GM21423 (cell line): ENCODE data around the gene TTC12.

Source experiments
- ATAC-seq: cut with Tn5 transposase; IDR thresholded peaks from one replicate; pipeline ENCODE4 v1.9.1; 2021; ENCODE audit warnings: mild to moderate bottlenecking, moderate library complexity; ENCODE audit not compliant: unreplicated experiment

TTC12 gene

DNA sequence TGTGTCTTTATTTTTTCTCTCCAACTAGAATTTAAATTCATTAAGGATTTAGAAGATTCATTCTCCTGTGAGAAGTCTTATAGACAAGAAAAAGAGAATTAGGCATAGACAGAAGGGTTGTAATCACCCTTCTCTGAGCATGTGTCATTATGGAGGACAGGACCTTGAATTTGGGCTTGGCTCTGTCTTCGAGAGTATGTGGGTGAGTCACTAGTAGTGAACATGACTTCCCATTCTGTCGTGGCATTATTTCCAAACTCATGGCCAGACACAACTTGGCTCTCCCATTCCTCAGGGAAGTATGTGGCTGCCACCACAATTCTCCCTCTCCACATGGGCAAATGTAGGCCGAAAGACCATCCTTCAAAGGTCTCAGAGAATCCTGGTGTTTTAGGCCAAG is 58.9 kb downstream of the TTC12 start:
- ATAC-seq: no peak

DNA sequence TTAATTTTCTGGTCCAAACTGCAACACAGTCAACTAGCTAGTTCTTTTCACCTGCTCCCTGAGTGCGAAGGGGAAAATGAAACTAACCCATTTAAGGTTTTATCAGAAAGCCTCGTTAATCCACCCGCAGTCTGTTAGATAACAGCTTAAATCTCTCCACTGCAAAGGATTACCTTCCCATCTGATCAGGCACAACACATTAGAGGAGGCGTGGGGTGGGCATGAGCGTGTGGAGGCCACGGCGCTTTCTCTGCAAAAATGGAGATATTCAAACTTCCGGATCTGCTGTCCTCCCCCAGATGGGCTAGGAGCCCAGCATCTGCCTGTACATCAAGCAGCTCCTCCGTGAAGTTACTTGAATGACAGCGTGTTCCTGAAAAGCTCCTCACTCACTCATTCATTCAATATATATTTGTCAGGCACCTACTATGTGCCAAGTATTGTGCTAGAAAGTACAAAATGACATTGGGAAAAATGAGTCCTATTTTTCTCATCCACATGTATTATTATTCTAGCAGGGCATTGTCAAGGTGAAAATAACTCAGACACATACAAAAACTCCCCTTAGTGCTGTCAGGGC is 59.7 kb downstream of the TTC12 start:
- no peak for ATAC-seq

DNA sequence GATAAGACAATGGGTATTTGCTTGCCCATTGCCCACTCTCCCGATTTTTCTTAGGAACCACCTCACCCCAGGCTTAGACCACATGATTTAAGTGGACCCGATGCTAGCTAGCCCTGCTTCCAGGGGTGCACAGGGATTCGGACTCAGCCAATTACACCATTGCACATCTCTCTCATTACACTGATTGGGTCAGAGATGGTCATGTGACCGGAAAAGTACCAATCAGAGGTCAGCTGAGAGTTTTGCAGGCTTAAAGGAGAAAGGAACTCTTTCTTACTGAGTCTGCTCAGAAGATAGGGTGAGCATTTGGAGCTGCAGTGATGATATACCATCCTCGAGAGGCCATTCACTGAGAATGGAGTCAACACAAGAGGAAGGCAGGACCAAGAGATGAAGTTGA is 61.0 kb downstream of the TTC12 start:
- ATAC-seq: no peak

DNA sequence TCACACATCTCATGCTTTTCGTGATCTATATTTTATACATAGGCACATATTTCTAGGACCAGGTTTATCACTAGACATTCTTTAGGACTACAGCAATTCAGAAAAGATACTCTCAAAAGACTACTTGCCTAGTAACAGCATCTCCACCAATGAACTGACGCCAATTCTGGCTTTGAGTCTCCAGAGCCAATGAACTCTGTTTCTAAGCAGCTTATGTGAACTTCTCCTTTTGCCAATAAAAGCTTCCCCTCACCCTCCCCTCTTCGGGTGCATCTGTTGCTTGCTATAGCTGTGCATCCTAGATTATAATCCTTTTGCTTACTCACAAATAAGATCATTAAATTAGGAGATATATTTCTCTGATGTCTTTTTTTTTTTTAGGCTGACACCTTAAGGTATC is 61.8 kb downstream of the TTC12 start:
- no peak for ATAC-seq

DNA sequence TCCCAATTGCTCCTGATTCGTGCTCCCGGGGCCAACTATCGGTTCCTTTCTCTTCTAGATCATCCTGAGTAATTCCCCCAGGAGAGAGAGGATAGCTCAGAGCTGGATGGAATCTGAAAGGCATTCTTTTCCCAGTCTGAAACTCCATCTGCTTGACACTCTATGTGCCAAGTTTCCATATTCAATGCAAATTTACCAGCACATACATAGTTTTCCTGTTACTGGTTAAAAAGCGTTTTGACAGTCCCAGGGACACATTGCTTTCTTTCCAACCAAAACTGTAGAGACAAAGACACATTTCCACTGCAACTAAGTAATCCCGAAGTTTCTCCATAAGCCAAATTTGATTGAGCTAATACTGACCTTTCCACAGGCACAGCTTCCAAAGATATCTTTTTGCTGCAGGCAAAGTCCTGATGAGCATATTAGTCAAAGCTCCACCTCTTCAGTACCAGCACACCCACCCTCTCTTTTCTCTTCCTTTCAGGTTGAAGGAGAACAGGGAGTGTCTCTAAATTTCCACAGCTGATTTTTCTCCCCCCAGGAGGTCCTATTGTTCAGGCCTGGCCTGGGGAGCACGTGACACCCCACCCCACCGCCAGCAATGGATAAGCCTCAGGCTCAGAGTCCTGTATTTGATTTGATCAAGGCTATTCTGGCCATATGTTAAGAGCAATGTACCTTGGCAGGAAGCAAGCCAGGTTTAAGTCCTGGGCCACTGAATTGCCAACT is 63.5 kb downstream of the TTC12 start:
- no peak for ATAC-seq

DNA sequence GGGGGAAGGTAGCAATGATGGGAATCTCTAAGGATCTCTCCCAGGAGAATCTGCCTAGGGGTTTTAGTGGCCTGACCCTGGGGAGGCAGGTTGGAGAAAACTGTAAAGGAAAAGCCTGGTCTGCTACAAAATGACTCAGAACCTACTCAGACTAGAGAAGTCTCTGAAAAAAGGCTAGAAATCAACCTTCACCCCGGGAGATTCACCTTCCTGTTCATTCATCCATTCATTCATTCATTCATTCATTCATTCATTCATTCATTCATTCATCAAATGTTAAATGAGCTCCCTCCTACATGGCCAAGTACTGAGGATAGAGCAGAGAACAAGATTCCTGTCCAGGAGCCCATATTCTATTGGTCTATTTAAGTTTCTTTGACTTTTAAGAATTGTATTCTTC is 64.3 kb downstream of the TTC12 start:
- ATAC-seq: no peak

DNA sequence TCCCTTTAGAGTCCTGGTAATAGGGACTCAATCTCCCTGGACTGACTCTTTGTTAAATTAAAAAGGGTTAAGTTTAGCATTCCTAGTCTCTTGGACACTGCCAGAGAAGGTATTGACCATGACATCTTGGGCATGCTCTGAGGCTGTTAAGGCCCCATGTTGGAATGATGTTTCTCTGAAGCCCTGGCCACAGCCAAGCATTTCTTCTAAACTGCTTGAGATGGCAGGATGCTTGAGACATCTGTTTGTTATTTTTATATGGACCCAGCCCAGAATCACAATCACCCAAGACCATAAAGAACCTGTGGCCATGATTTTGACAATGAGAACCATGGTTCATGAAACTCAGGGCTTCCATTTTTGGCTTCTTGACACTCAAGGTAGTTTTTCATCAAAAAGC is 67.7 kb downstream of the TTC12 start:
- ATAC-seq: no peak

DNA sequence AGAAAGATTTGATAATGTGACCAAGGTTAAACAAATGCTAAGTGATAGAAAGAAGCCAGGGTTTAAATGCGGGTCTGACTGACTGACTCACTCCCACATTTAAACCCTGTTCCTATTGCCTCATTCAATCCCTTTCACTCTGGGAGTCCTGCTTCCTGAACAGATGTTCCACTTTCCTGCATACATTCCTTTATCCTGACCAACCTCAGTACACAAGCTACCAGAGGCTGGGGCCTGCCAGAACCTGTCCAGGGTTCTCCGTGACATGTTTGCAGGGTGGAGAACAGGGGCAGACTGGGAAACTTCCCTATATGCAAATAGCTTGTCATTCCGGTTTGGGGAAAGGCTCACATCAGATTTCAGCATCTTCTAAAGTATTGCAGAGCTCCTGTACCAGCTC is 70.2 kb downstream of the TTC12 start:
- no peak for ATAC-seq

DNA sequence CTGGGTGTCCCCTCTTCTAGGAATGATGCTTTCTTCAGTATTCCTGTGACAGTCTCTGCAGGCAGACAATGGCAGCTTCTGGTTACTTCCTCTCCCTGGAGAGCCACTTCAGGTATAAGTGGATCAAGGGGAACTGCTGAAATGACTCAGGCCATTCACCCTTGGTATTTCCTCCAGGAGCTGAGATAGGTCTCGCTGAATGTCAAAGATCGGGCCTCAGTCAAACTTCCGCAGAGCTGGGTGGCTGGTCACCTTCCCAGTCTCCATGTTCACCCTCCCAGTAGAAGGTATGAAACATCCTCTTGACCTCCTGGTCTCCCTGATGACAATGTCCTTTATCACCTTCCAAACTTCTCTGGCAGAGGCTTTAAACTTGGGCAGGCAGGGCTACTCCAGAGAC is 71.4 kb downstream of the TTC12 start:
- no peak for ATAC-seq

DNA sequence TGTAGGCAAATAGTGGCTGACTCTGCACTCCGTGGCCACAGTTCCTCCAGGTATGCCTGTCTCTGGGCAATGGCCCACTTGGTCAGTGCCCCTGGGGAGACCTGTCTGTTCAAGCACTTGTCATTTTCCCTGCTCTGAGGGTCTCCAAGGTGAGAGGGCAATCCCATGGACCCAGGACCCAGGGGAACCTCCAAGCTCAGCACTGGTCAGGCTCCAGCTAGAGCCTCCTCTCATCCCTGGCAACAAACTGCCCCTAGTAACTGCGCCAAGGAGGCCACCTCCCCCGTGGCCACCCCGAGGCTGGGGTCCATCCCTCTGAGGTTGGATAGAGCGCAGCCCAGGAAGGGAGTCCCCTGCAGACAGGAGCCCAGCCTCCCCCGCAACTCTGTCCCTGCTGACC is 72.5 kb downstream of the TTC12 start:
- no peak for ATAC-seq

DNA sequence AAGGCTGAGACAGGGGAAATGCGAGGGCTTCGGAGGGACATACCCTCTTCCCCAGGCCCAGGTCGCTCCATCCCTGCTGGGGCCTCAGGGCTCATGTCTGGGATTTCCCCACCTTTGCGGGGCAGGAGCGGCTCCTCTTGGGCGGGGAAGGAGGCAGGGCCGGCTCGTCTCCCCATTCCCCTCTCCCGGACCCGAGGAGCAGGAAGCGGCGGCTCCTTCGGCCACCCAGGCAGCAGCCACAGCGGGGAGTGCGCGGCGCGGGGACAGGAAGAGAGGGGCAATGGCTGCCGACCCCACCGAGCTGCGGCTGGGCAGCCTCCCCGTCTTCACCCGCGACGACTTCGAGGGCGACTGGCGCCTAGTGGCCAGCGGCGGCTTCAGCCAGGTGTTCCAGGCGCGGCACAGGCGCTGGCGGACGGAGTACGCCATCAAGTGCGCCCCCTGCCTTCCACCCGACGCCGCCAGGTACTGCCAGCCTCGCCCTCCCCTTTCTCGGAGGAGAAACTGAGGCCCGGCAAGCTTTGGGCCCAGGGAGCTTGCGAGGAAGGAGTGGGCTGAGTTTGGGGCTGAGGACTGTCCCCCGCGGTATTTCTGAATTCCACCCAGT is 73.3 kb downstream of the TTC12 start, which contains the start of gene ANKK1:
Gene ANKK1 (plus strand): TSS at position 175 of the 607 bp plus-strand sequence. CDS start 106 bp downstream, at position 281.
- ATAC-seq: no peak

DNA sequence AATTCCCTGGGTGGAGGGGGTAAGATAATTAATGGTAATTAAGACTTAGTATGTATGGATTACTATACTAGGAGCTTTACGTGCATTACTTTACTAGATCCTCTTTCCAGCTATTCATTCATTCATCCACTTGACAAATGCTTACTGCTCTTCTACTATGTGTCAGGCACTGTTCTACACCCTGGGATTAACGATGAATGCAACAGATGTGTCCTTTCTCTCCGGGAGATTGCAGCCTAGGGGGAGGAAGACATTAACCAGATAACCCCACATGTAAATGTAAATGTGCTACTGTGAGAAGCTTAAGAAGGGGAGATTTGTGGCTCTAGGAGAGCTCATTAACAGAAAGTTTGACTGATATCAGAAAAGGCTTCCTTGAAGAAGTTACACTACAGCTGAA is 74.9 kb downstream of the TTC12 start:
- no peak for ATAC-seq

DNA sequence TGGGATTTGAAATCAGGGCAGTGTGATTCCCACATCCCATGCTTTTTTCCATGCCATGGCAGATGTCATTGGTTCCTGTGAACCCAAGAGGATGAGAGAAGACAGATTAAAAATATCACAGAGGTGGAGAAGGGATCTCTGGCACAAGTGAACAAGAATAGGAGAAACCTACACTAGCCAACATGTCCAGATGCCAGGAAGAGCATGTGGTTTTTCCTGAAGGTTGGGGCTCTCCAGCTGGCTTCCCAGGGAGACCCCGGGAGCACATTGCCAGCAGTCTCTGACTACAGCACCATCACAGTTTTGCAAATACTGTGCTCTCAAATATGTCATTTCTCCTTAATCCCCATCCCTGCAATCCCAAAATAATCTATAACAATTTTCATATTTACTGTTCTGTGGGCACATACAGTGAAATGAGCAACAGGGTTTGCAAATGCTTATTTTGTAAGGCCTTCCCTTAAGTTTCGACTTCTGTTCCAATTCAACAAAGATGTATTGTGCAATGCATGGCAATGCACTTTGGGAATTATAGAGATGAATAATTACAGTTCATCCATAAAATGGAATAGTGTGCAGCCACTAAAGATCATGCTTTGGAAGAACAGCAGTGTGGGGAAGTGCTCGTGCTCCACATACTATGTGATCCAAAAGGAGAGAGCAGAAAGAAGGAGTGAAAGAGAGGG is 78.0 kb downstream of the TTC12 start:
- ATAC-seq: no peak

DNA sequence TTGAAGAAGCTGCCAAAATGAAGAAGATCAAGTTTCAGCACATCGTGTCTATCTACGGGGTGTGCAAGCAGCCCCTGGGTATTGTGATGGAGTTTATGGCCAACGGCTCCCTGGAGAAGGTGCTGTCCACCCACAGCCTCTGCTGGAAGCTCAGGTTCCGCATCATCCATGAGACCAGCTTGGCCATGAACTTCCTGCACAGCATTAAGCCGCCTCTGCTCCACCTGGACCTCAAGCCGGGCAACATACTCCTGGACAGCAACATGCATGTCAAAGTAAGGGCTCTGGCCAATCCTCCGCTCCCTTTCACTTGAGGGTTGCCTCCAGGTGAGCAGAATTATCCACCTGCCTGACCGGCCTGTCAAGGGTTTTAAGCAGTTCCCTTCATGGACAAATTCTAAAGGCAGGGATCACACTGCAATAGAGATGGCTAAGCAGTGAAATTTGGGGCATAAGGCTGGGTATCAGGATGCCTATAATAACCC is 79.2 kb downstream of the TTC12 start:
- no peak for ATAC-seq

DNA sequence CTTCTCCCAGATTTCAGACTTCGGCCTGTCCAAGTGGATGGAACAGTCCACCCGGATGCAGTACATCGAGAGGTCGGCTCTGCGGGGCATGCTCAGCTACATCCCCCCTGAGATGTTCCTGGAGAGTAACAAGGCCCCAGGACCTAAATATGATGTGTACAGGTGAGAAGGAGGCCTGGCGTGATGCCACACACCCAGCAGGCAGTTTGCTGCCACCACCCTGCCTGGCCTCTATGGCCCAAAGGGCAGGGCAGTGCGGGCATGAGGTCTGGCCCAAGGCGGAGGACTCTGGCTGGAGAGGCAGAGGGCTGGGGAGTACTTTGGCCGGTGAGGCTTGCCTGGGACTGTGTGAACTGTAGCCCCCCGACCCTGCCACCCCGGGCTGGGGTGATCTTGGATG is 80.5 kb downstream of the TTC12 start:
- ATAC-seq: no peak

DNA sequence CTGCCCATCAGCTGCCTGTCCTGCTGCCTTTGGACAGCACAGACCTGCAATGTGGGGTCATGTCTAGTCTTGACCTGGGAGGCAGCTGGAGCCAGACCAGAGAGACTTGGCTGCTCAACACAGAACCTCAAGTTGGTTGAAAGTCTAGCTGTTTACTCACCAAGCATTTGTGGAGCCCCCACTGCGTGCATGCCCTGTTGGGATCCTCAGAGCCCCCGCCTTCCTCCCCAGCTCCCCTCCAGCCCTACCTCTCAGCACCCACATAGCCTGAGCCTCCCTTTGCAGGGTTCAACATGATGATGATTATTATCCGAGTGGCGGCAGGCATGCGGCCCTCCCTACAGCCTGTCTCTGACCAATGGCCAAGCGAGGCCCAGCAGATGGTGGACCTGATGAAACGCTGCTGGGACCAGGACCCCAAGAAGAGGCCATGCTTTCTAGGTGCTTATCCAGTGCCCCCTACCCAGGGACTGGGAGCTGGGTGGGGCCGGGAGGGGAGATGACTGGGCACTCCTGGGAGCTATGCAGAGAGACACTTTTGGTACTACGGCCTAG is 81.5 kb downstream of the TTC12 start:
- no peak for ATAC-seq

DNA sequence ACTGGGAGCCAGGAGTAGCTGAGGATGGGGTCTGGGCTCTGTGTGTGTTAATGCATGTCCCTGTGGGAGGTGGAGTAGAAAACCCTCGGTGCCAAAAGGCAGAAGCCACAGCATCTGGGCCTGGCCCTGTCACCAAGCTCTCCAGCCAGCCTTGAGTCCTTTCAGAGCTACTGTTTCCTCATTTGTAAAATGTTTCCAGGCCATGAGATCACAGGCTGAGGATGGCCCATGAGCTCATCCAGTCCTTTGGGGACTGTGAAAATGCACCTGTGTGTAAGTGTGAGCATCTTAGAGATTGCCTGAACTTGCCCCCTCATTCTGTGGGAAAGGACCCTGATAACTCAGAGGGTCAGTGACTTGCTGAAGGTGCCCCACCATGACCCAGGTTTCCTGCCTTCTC is 82.3 kb downstream of the TTC12 start:
- ATAC-seq: no peak

DNA sequence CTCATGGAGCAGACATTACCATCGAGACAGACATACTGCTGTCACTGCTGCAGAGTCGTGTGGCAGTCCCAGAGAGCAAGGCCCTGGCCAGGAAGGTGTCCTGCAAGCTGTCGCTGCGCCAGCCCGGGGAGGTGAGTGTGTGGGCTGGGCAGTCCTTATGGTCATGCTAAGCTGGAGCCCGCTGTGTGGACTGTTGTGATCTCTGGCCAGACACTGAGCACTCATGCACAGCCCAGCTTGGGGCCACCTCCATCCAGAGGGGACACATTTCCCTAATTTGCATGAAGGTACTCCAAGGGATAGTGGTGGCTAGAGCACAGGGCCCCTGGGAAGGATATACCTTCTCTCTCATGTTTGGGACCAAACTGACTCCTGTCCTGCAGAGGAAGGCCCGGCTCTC is 82.8 kb downstream of the TTC12 start:
- no peak for ATAC-seq

DNA sequence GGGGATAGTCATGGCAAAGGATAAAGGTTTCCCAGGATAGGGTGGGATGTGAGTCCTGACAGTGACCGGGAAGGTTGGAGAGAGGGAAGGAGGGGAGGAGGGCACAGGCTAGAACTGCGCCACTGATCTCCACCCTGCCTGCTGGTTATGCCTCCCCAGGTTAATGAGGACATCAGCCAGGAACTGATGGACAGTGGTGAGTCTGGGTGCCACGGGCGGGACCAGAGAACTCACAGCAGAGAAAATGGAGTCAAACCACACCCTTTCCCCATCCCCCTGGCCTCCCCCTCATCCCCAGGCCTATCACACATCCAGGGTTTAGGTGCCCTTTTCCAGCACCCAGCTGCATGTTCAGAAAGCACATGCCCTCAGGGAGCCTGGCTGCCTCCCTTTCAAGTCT is 83.4 kb downstream of the TTC12 start:
- ATAC-seq: no peak

DNA sequence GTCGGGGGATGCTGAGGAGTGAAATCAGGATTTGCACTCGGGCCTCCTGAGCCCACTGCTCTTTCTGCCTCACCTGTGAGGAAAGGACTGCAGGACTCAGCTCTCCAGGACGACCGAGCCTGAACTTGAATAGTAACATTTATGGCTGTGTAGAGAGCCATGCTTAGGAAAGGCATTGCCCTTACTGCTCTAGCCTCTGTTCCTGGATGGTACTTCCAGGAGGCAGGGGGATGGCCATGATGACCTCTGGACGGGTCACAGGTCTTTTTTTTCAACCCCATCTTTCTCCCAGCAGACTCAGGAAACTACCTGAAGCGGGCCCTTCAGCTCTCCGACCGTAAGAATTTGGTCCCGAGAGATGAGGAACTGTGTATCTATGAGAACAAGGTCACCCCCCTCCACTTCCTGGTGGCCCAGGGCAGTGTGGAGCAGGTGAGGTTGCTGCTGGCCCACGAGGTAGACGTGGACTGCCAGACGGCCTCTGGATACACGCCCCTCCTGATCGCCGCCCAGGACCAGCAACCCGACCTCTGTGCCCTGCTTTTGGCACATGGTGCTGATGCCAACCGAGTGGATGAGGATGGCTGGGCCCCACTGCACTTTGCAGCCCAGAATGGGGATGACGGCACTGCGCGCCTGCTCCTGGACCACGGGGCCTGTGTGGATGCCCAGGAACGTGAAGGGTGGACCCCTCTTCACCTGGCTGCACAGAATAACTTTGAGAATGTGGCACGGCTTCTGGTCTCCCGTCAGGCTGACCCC is 84.5 kb downstream of the TTC12 start:
- no peak for ATAC-seq
